Epithelial cell of proximal tubule (primary cell): ENCODE data around the gene IL22. TPM values are rescaled to one million over a fixed set of nuclear protein-coding genes. Genes with fewer than 3 reads are reported as not detected.
"Not testable (repeated sequence)": the region's sequence is repeated elsewhere in the genome, so short reads cannot be mapped to it uniquely, and the experiment has no call there.

Experiments used
- DNase-seq: peaks from one replicate; pipeline ENCODE4 v3.0.0-alpha.2; 2011; ENCODE audit warnings: low read depth
- H3K4me3 ChIP-seq: 2 replicates; pipeline ENCODE4 v1.5.1; 2011; ENCODE audit warnings: low read depth, mild to moderate bottlenecking, low read length
- total RNA-seq: library from RNA; depleted of rRNA; stranded (reverse); fragments of >200 nt; gene quantifications from 2 replicates; pipeline ENCODE4 v1.2.3, GENCODE V29; 2015
- TF ChIP-seq, protein P1 (sequence below): conservative IDR thresholded peaks from 2 replicates; pipeline ENCODE4 v1.5.1; 2012; ENCODE audit warnings: low read depth, mild to moderate bottlenecking, low read length

IL22 gene
- total RNA-seq, 1 donor from 2014 or later = not detected

GRCh38 chr12:68225576-68226476, 27.6 kb downstream of the IL22 start, which contains the start of gene IL26:
TSS of gene IL26 (minus strand) at chr12:68225810. CDS start at chr12:68225756, 54 bp downstream.
- no peak within 1 kb of the TSS for H3K4me3 ChIP-seq
- DNase-seq = no peak
- TF ChIP-seq, protein P1, sequence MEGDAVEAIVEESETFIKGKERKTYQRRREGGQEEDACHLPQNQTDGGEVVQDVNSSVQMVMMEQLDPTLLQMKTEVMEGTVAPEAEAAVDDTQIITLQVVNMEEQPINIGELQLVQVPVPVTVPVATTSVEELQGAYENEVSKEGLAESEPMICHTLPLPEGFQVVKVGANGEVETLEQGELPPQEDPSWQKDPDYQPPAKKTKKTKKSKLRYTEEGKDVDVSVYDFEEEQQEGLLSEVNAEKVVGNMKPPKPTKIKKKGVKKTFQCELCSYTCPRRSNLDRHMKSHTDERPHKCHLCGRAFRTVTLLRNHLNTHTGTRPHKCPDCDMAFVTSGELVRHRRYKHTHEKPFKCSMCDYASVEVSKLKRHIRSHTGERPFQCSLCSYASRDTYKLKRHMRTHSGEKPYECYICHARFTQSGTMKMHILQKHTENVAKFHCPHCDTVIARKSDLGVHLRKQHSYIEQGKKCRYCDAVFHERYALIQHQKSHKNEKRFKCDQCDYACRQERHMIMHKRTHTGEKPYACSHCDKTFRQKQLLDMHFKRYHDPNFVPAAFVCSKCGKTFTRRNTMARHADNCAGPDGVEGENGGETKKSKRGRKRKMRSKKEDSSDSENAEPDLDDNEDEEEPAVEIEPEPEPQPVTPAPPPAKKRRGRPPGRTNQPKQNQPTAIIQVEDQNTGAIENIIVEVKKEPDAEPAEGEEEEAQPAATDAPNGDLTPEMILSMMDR = no peak

DNA sequence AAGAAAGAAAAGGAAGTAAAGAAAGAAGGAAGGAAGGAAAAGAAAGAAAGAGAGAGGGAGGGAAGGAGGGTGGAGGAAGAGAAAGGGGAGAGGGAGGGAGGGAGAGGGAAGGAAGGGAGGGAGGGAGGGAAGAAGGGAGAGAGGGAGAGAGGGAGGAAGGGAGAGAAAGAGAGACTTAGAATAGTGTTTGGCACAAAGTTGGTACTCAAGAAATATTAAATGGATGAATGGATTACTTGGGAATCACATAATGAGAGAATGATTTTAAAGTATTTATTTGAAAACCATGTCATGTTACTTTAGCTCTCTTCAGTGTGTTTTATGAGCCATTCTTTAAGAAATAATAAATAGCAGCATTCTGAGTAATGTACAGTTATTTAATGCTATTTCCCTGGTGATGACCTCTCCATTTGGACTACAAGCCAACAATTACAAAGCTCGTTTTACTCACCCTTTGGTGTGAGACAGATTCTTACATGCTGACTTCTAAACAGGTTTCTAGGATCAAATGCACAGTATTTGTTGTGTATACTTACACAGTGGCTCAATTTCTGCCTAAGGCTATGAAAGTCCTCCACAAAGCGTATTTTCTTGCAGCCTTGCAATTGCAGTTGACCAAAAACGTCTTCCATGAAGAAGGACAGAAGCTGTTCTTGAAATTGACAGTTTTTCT, 28.7 kb downstream of the IL22 start:
- no peak for DNase-seq
- H3K4me3 ChIP-seq = no peak overlapping the region

DNA sequence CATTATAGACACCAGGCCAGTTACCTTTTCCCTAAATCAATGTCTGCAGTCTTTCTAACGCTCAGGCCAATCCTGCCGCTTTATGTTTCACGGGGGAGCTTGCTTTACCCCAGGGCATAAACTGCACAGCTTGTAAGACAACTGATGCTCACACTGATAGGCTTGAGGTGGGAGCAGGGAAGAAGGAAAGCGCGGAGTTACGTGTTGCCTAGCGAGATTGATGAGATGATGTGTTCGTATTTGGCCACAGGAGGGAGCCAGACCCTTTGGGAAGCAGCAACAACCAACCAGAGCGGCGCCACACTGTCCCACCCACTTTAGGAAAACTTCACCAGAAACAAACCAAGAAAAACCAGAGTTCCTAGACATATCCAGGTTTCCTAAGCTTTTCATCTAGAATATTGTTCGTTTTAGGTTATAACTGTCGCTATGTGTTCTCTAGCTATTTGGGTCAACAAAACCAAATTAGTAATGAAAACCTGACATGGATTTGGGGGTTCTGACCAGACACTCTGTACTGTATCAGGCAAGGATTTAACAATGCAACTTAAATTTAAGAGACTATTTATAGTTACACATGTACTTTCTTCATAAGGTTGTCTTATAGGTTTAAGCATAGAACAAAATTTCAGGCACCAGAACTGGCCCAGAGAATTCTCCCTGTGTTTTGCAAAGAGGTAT, 30.2 kb downstream of the IL22 start:
- TF ChIP-seq, protein P1 = peak; percentile 93
- H3K4me3 ChIP-seq = no peak overlapping the region
- no peak for DNase-seq

More for the DNA sequence above, 28.7 kb downstream of the IL22 start:
- TF ChIP-seq, protein P1 = no peak

GRCh38 chr12:68222326-68222725, 31.1 kb downstream of the IL22 start:
- DNase-seq = no peak
- H3K4me3 ChIP-seq = no peak overlapping the region
- TF ChIP-seq, protein P1 = no peak

- no peak for DNase-seq
- no peak overlapping the region for H3K4me3 ChIP-seq
- TF ChIP-seq, protein P1 = no peak
Measured at GRCh38 chr12:68221497-68221896, 31.9 kb downstream of the IL22 start.

GRCh38 chr12:68210875-68211274, 42.5 kb downstream of the IL22 start:
- no peak overlapping the region for H3K4me3 ChIP-seq
- DNase-seq = no peak
- TF ChIP-seq, protein P1 = no peak

DNA sequence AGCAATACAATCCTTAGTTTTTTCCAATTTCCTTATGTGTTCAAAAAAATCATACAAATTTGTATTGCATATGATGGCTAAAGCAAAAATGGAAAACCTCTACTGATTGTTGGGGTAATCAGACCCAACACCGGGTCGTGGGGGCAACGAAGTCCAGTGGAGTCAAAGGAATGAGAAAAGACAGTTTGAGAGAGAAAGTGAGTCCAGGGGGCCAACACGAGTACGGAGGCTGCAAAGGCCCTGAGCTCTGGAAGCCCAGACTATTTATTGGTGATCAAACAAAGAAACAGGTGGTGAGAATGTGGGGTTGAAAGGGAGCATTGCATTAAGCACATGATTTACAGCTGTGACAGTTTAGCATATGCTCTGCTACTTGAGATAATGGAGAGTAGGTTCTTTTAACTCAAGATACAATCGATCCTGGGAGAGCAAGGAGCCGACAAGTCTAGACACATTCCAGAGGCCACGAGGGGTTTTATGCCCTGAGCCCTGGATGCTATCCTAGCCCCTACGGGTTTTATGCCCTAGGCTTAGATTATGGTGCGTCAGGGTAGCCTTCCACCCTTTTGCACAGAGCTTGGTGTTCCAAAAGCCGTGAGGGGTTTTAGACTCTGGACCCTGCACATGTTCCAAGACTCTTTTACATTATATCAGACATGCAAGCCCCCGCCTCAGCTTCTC, 44.2 kb downstream of the IL22 start:
- DNase-seq, H3K4me3 ChIP-seq: not testable (repeated sequence)
